HG02610 (cell line): ENCODE results near the gene SYNDIG1.

Experiments
- ATAC-seq: cut with Tn5 transposase; IDR thresholded peaks from one replicate; pipeline ENCODE4 v1.9.1; 2021; ENCODE audit warnings: mild to moderate bottlenecking, moderate library complexity; ENCODE audit not compliant: unreplicated experiment

The SYNDIG1 gene

GRCh38 chr20:24669701-24670100 lies 200.3 kb downstream of the SYNDIG1 start:
- ATAC-seq: no peak

GRCh38 chr20:24670341-24670872 lies 201.0 kb downstream of the SYNDIG1 start:
- ATAC-seq: no peak

GRCh38 chr20:24670981-24671380 lies 201.6 kb downstream of the SYNDIG1 start:
- ATAC-seq: no peak

- no peak for ATAC-seq
These were observed 202.9 kb downstream of the SYNDIG1 start for GRCh38 chr20:24672181-24672880.

- no peak for ATAC-seq
These were observed 203.7 kb downstream of the SYNDIG1 start for GRCh38 chr20:24672886-24673677.

GRCh38 chr20:24673678-24674570 lies 204.5 kb downstream of the SYNDIG1 start:
- ATAC-seq: no peak

- ATAC-seq: no peak
These were observed 205.6 kb downstream of the SYNDIG1 start for GRCh38 chr20:24674921-24675605.

- no peak for ATAC-seq
These were observed 206.4 kb downstream of the SYNDIG1 start for GRCh38 chr20:24675651-24676352.

- ATAC-seq: no peak
These were observed 207.0 kb downstream of the SYNDIG1 start for GRCh38 chr20:24676353-24676977.

- ATAC-seq: no peak
These were observed 207.5 kb downstream of the SYNDIG1 start for GRCh38 chr20:24676978-24677370.

GRCh38 chr20:24677626-24678315 lies 208.3 kb downstream of the SYNDIG1 start:
- no peak for ATAC-seq

GRCh38 chr20:24678351-24679106 lies 209.1 kb downstream of the SYNDIG1 start:
- ATAC-seq: no peak

GRCh38 chr20:24679448-24680047 lies 210.1 kb downstream of the SYNDIG1 start:
- ATAC-seq: no peak

GRCh38 chr20:24681634-24682495 lies 212.4 kb downstream of the SYNDIG1 start:
- ATAC-seq: no peak

GRCh38 chr20:24682496-24682985 lies 213.1 kb downstream of the SYNDIG1 start:
- ATAC-seq: no peak

- ATAC-seq: no peak
These were observed 214.2 kb downstream of the SYNDIG1 start for GRCh38 chr20:24683676-24684075.
